ENCODE results near the gene PFN1.

Gene PFN1

GRCh38 chr17:4967539-4968485 is 19.5 kb upstream of the PFN1 start, which contains the start of gene SPAG7:
TSS of gene SPAG7 (minus strand) at chr17:4967817. CDS start at chr17:4967804, 13 bp downstream.
- DNase-seq, result peak; percentile 92 to 99

- peak; percentile 95 to 99 for DNase-seq
Observed at GRCh38 chr17:4966844-4967538, 18.7 kb upstream of the PFN1 start.

GRCh38 chr17:4965311-4965986 is 17.1 kb upstream of the PFN1 start:
- DNase-seq, result no peak

GRCh38 chr17:4960279-4960922 is 12.1 kb upstream of the PFN1 start:
- no peak for DNase-seq

GRCh38 chr17:4959261-4959965 is 11.1 kb upstream of the PFN1 start:
- no peak for DNase-seq

- no peak for DNase-seq
Observed at GRCh38 chr17:4958102-4958501, 9.8 kb upstream of the PFN1 start.

GRCh38 chr17:4956493-4957061 is 8.2 kb upstream of the PFN1 start:
- peak in 1 of 2 donors; percentile 46 for DNase-seq

GRCh38 chr17:4955091-4955490 is 6.8 kb upstream of the PFN1 start:
- no peak for DNase-seq

GRCh38 chr17:4953451-4953961 is 5.2 kb upstream of the PFN1 start:
- DNase-seq, result no peak

- DNase-seq, result no peak
Observed at GRCh38 chr17:4951486-4951885, 3.2 kb upstream of the PFN1 start.

- no peak for DNase-seq
Observed at GRCh38 chr17:4950746-4951204, 2.4 kb upstream of the PFN1 start, which contains the start of gene ENO3. TSS of gene ENO3 (plus strand) at chr17:4951119. CDS start at chr17:4951830, 711 bp downstream.

GRCh38 chr17:4950075-4950745 is 1.9 kb upstream of the PFN1 start:
- no peak for DNase-seq

- DNase-seq, result peak; percentile 92 to 95
Observed at GRCh38 chr17:4949321-4950074, 1.2 kb upstream of the PFN1 start.

GRCh38 chr17:4948931-4949320 is 596 bp upstream of the PFN1 start:
- peak; percentile 85 to 88 for DNase-seq

GRCh38 chr17:4947411-4948165 is 742 bp downstream of the PFN1 start:
- DNase-seq, result peak; percentile 65 to 73

GRCh38 chr17:4947010-4947410 is 1.3 kb downstream of the PFN1 start:
- no peak for DNase-seq

- peak; percentile 49 to 69 for DNase-seq
Observed at GRCh38 chr17:4946312-4946976, 1.9 kb downstream of the PFN1 start.

- no peak for DNase-seq
Observed at GRCh38 chr17:4945944-4946280, 2.4 kb downstream of the PFN1 start.

All from inflammatory macrophage treated with lipopolysaccharide for 1 hour (primary cell).